Measurements from ENCODE around the gene ELF4. TPM values are rescaled to one million over a fixed set of nuclear protein-coding genes. Genes with fewer than 3 reads are reported as not detected.

Gene ELF4
- total RNA-seq, 4 donors from 2014 or later = 8.2 to 11.7 (median 10.2) TPM

DNA sequence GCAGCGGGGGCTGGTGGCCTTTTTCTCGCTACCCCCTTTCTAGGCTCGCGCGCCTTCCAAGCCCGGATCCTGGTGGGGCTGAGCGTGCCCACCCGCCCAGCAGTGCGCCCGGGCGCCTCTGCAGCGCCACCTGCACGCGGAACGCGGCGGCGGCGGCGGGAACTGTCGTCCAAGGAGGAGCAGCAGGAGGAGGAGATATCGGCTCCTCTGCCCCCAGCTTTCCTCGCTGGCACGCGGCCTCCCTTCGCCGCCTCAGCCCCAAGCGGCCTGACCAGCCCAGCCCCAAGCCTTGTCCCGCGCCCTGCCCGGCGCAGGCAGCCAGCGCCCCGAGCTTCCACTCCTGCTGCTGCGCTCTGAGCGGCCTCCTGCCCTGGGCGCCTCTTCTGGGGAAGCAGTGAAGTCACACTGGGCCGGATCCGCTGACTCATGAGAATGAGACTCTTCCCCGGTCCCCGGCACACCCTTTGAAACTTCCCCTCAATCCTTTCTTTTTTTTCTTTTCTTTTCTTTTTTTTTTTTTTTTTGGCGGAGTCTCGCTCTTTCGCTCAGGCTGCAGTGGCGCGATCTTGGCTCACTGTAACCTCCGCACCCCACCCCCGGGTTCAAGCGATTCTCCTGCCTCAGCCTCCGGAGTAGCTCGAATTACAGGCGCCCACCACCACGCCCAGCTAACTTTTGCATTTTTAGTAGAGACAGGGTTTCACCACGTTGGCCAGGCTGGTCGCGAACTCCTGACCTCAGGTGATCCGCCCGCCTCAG, 10.6 kb upstream of the ELF4 start:
- H3K9me3 ChIP-seq = no peaks in the 10 kb centered on the region
- H3K36me3 ChIP-seq = no peaks in the 10 kb centered on the region
- peak overlapping the region; percentile 63 to 85 (median 64) for H3K27ac ChIP-seq
- peak; percentile 52 to 64 for DNase-seq (ENCODE audit: low spot score in 2 of 2)
- H3K4me1 ChIP-seq = peaks cover 0 to 15% (median 2%) of the 10 kb centered on the region in 4 donors
- no peaks in the 10 kb centered on the region for H3K27me3 ChIP-seq
- peak in 1 of 2 donors; percentile 19 for TF ChIP-seq POLR2A (IDR thresholded peaks at IDR 0.05)
- TF ChIP-seq, protein P1, sequence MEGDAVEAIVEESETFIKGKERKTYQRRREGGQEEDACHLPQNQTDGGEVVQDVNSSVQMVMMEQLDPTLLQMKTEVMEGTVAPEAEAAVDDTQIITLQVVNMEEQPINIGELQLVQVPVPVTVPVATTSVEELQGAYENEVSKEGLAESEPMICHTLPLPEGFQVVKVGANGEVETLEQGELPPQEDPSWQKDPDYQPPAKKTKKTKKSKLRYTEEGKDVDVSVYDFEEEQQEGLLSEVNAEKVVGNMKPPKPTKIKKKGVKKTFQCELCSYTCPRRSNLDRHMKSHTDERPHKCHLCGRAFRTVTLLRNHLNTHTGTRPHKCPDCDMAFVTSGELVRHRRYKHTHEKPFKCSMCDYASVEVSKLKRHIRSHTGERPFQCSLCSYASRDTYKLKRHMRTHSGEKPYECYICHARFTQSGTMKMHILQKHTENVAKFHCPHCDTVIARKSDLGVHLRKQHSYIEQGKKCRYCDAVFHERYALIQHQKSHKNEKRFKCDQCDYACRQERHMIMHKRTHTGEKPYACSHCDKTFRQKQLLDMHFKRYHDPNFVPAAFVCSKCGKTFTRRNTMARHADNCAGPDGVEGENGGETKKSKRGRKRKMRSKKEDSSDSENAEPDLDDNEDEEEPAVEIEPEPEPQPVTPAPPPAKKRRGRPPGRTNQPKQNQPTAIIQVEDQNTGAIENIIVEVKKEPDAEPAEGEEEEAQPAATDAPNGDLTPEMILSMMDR (IDR thresholded peaks at IDR 0.05) = peak; percentile 58 to 90 (median 72)
- peak in 1 of 2 donors; percentile 36 for TF ChIP-seq EP300 (IDR thresholded peaks at IDR 0.05)
- WGBS, 2 donors = 3 to 48% methylated on average over 26 to 52 of the region's 58 CpGs
- H3K4me3 ChIP-seq = peak overlapping the region; percentile 7 to 50 (median 30)

DNA sequence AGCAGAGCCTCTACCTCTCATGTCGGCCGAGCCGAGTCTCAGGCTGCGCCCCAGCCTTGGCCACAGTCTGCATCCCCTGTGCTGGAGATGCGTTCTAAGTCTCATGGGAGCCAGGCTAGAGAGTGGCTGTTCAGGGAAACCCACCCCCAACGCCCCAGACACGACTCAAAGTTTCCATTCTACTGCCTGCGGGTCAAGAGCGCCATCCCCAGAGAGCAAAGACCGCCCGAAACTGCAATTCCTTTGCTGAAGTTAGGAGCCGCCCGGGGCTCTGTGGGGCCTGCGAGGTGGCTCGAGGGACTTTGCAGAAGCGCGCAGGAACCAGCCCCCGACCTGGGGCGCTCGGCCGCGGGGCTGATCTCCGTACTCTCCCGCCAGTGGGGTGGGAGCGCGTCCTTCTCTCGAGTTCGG, 10.0 kb upstream of the ELF4 start:
- no peak for DNase-seq (ENCODE audit: low spot score in 2 of 2)
- Histone ChIP-seq H3K4me3 (peak overlapping the region; percentile 7 to 50 (median 30)), H3K4me1 (peaks cover 0 to 15% (median 2%) of the 10 kb centered on the region in 4 donors), H3K36me3 (no peaks in the 10 kb centered on the region), H3K9me3 (no peaks in the 10 kb centered on the region), H3K27me3 (no peaks in the 10 kb centered on the region), H3K27ac (peak overlapping the region; percentile 63 to 85 (median 64))
- WGBS, 2 donors = 52 to 58% methylated on average over 6 to 27 of the region's 28 CpGs
- TF ChIP-seq POLR2A (IDR thresholded peaks at IDR 0.05) (no peak), EP300 (IDR thresholded peaks at IDR 0.05) (no peak)
- TF ChIP-seq, protein P1 (IDR thresholded peaks at IDR 0.05) = no peak

DNA sequence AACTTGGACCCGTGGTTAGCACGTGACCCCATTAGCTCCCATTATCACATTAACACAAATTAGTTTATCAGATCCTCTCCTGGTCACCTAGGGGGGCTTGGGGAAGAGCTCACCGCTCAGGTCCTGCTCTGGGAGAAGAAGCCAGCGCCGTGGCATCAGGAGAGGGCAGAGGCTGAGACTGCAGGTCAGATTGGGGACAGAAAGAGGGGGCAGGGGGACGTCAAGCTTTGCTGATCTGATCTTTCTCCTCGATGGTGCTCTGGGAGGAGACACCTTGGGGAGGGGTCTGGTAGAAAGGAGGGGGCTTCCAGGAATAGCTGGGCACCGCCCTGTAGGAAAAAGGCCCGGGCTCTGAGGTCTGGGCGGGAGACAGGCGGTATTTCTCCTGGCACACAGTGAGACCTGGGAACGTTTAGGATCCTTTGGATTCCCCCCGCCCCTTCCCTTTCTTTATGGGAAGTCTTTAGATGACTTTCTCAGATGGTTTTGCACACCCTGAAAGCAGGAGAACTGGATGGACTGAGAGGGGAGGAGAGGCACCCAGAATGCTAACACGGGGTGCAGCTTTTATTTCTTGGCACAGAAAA, 9.1 kb upstream of the ELF4 start:
- Histone ChIP-seq H3K27me3 (no peaks in the 10 kb centered on the region), H3K4me3 (no peak overlapping the region), H3K4me1 (peaks cover 0 to 15% (median 2%) of the 10 kb centered on the region in 4 donors), H3K27ac (peak overlapping the region in 2 of 4 donors; percentile 46 to 50), H3K36me3 (no peaks in the 10 kb centered on the region), H3K9me3 (no peaks in the 10 kb centered on the region)
- no peak for DNase-seq (ENCODE audit: low spot score in 2 of 2)
- 56 to 60% methylated on average over 9 to 14 of the region's 14 CpGs for WGBS, 2 donors
- no peak for TF ChIP-seq EP300 (IDR thresholded peaks at IDR 0.05)
- TF ChIP-seq, protein P1 (IDR thresholded peaks at IDR 0.05) = no peak
- TF ChIP-seq POLR2A (IDR thresholded peaks at IDR 0.05) = no peak

DNA sequence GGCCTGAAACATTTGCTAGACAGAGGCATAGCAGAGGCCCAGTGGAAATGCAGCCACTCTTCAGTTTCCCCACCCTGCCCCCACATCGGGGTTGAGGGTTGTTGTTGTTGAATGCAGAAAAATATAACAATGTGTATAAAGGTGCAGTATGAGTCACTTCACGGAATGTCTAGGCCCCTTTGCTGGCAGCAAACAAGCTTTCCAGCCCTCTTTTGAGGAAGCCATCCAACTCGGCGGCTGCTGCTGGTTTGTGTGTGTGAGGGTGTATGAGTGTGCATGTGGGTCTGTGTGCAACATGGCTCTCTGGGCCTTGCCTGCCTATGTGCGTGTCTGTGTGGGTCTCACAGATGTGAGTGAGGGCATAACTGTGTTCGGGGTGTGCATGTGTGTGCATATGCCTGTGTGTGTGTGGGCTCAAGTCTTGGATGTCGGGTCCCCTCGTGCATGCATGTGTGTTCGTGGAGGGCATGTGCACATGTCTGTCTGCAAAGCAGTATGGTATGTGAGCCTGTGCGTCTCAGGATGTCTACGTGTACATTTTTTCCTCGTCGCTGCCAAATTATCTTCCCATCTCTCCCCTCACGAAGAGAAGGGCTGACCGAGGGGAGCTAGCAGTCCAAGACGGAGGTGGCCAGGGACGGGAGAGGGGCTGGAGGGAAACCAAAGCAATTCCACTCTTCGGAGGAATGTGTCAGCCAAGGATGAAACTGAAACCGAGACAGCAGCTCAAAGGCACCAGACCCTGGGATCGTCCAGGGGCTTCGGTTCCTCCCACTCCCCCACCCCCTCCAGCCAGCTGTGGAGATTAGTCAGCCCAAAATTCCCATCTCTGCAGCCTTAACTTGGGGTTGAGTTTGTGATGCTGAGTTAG, 8.4 kb upstream of the ELF4 start:
- TF ChIP-seq POLR2A (IDR thresholded peaks at IDR 0.05) (no peak), EP300 (IDR thresholded peaks at IDR 0.05) (no peak)
- TF ChIP-seq, protein P1 (IDR thresholded peaks at IDR 0.05) = no peak
- Histone ChIP-seq H3K4me1 (peaks cover 0 to 15% (median 2%) of the 10 kb centered on the region in 4 donors), H3K27me3 (no peaks in the 10 kb centered on the region), H3K9me3 (no peaks in the 10 kb centered on the region), H3K36me3 (no peaks in the 10 kb centered on the region), H3K4me3 (no peak overlapping the region), H3K27ac (peak overlapping the region in 2 of 4 donors; percentile 46 to 50)
- 57 to 60% methylated on average over 14 to 21 of the region's 21 CpGs for WGBS, 2 donors
- no peak for DNase-seq (ENCODE audit: low spot score in 2 of 2)
